GM18858 (cell line): Measurements from ENCODE around the gene FAM184B.
"Not testable (repeated sequence)": the region's sequence is repeated elsewhere in the genome, so short reads cannot be mapped to it uniquely, and the experiment has no call there.

Experiments
- ATAC-seq: cut with Tn5 transposase; IDR thresholded peaks from one replicate; pipeline ENCODE4 v1.9.1; 2021; ENCODE audit not compliant: unreplicated experiment

FAM184B gene

DNA sequence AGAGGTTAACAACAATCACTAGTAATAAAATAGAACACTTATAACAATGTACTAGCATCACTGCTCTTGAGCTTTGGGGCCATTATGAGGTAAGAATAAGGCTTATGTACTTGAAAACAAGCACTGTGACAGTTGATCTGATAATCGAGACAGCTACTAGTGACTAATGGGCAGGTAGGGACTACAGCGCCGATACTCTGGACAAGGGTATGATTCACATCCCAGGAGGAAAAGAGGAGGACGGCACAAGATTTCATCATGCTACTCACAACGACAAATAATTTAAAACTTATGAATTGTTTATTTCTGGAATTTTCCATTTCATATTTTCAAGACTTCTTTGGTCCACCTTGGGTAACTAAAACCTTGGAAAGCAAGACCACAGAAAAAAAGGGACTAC, 62.3 kb downstream of the FAM184B start:
- no peak for ATAC-seq

DNA sequence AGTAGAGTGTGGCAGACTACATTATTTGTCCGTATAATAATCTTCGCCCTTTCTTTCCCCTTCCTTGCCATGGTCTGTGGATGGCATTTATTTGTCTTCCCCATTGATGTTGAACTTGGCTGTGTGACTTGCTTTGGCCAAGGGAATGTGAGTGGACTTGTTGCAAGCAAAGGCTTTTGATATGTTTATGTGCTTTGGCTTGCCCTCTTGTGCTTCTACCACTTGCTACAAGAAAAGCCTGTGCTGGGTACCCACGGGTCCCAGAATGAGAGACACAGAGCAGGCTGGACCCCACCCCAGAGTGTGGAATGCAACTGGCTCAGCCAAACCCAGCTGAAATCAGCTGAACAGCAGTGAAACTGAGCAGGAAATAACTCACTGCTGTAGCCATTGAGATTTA, 63.0 kb downstream of the FAM184B start:
- ATAC-seq = no peak

DNA sequence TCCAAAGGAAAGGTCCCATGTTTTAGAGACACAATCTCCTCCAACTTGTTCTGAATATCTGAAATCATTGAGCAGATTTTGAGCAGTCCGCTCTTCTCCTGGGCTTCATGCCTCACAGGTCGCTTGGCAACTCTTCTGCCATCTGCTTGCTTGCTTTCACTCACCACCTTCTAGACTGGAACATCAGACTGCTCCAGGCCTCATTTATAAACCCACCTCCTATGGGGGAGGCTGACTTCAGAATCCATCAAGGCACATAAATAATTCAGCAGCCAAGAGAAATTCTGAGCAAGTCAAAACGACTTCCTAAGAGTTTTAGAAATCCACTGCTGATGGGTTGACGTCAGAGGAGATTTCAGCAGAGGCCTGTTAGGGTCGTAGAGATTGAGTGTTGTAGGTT, 64.1 kb downstream of the FAM184B start:
- ATAC-seq = no peak

DNA sequence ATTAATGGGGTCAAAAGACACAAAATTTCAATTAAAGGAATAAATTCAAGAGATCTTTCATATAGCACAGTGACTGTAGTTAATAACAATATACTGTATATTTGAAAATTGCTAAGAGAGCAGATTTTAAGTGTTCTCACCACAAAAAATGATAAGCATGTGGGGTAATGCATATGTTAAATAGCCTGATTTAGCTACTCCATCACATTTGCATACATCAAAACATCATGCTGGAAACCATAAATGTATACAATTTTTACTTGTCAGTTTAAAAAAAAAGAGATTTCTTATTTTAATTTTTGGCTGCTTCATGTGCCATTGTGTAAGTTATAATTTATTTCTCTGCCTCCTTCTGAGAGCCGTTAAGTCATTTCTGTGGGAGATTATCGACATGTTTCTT, 65.9 kb downstream of the FAM184B start:
- no peak for ATAC-seq

DNA sequence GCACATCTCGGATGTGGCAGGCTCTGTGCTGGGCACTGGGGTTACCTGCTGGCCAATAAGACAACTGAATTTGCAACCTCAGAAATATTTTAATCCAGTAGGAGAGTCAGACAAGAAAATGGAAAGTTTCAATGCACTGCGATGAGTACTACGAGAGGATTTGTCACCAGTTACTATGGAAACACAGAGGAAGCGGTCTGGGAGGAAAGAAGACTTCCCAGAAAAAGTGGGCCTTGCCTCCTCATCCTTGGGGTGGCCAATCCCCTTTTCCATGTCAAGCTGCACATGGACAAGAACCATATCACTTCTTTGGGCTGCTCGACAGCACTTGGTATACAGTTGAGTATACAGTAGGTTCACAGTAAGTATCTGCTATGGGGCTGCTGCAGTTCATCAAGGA, 67.6 kb downstream of the FAM184B start:
- no peak for ATAC-seq

DNA sequence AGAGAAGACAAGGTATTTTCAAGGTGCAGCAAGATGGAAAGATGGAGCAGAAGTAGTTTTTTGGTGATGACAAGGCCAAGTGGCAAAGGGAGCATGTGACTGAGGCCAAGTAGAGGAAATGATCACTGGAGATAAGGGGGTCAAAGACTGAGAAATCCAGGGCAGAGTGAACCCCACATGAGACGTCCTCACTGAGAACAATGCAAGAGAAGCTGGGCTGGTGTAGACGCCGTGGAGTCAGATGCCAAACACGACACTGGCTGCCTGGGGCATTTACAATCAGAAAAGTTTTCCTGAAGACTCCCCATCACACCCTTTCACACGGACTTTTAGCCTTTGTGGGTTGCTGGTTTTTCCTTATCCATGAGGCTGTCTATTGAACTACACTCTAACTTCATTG, 69.3 kb downstream of the FAM184B start:
- no peak for ATAC-seq

DNA sequence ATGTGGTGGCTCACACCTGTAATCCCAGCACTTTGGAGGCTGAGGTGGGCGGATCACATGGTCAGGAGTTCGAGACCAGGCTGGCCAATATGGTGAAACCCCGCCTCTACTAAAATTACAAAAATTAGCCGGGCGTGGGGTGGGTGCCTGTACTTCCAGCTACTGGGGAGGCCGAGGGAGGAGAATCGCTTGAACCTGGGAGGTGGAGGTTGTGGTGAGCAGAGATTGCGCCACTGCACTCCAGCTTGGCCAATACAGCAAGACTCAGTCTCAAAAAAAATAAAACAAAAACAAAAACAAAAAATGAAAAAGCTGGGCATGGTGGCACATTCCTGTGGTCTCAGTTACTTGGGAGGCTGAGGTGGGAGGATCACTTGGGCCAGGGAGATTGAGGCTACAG, 70.2 kb downstream of the FAM184B start:
- ATAC-seq = not testable (repeated sequence)

DNA sequence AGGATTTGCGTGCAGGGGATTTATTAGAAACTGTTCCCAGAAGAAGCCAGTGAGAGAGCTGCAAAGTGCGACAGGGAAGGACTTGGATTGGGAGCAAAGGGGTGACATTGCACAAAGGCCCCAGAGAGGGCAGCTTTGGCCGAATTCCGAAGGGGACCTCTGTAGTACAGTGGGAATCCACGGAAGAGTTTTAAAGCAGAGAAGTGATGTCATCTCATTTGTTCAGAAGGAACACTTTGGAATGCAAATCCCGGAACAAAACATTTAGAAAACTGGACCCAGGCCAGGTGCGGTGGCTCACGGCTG, 71.7 kb downstream of the FAM184B start:
- no peak for ATAC-seq

DNA sequence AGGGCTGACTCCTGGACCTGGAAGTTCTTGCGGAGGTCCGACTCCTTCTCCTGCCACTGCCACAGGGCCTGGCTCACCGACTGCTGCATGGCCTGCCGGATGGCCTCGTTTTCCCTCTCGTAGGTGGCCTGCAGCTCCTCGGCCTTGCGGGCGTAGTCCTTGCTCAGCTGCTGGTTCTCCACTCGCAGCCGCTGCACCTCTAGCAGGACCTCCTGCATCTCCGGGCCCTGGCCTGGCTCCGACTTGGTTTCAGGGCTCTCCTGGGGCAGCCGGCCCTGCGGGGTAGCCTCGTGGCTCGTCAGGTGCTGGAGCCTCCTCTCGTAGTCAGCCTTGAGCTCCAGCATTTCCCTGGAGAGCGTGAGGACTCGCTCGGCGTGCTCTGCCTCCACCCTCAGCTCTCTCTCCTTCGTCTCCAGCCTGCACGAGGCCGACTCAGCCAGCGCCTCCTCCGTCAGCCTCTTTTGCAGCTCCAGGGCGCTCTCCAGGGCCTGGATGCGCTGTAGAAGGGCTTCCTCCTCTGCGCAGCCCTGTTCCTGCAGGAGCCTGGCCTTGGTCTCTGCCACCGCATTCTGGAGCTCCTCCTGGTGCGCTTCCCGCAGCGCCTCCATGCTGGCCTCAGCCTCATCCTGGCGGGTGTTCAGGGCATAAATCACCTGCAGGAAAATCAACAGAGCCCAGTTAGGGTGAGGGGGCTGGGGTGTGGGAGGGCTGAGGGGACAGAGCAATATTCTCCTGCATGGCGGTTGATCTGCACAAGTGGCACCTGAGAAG, 72.2 kb downstream of the FAM184B start:
- ATAC-seq = no peak

DNA sequence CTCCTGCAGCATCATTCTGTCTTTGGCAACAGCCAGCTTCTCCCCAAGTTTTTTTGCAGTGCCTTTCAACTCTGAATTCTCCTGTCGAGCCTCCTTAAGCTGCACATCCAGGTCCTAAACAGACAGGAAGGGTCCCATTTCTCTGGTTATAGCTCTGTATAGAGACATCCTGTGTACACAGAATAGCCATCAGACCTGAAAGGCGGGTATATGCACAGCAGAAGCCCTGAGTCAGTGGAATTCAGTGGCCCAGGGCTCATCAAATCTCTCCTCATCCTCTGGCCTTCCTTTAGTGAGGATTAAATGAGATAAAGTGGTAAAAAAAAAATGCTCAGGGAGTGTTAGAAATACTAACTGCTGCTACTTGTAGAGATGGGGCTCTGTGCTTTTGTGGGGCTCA, 73.8 kb downstream of the FAM184B start:
- no peak for ATAC-seq

DNA sequence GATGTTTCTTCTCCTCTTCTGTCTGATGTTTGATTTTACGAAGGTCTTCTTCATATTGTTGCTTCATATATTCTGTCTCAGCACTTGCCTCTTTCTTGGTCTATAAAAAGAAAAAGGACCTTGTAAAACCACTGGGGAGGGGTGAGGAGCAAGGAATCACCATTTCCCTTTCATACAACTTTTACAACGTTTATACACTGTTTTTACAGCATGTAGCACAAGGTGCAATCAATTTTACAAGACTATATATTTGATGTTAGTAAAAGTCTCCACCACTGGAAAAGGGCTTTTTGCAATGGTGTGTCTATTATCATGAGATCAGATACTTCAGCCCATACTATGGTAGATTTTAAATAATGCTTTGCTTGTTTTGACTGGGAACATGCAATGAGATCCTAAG, 76.3 kb downstream of the FAM184B start:
- no peak for ATAC-seq

DNA sequence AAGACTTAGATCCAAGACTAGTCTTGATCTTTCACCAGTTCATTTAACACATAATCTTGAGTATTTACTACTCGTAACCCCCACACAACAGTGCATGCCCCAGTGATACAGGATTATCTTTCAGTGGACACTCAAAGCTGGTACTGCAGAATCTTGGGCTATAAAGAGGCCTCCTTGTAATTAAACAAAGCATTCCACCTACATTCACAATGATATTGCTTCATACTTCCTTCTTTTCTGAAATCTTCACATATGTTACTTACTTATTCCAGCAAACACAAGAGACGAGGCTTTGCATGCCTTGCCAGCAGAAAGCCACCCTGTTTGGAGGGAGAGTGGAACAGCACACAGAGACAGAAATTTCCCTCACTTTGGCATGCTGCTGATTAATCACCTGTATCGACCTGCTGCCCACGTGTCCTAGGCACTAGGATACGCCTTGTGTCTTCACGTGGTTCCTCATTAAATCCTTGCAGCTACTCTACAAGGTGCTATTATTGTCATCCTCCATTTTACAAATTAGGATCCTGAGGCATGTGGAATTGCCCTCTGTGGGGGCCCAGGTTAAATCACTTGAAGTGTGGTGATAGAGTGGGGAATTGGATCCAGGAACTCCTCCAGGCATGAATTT, 77.3 kb downstream of the FAM184B start:
- no peak for ATAC-seq

DNA sequence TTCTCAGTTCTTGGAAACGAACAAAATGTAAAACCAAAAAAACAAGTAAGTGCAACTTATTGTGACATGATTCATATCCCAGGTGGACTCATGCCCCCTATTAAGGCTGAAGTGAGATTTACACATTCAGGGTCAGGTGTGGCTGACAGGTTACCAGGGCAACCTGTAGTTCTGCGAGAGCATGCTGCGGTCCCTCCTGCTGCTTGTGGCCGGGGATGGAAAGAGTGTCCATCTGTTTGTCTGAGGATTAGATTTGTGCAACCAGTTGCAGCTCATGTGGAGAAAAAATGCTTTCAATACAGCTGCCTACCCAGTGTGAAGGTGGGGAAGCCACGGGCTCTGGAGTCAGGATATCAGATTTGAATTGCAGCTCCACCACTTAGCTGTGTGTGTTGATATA, 78.8 kb downstream of the FAM184B start:
- ATAC-seq = no peak

DNA sequence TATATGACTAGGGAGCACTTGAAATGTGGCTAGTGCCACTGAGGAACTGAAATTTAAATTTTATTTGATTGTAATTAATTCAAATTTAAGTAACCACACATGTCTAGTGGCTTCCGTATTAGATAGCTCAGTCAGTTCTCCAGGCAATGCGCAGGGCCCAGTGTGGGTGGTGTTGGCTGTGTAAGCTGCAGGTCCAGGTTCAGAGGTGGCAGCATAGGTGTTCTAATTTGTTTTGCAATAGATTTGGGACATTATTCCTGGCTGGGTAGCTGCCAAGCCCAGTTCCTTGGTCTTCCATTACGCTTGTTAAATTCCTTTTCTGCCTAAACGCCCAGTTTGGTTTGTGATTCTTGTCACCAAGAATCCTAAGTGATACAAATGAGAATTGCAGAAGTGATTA, 79.5 kb downstream of the FAM184B start:
- ATAC-seq = no peak

DNA sequence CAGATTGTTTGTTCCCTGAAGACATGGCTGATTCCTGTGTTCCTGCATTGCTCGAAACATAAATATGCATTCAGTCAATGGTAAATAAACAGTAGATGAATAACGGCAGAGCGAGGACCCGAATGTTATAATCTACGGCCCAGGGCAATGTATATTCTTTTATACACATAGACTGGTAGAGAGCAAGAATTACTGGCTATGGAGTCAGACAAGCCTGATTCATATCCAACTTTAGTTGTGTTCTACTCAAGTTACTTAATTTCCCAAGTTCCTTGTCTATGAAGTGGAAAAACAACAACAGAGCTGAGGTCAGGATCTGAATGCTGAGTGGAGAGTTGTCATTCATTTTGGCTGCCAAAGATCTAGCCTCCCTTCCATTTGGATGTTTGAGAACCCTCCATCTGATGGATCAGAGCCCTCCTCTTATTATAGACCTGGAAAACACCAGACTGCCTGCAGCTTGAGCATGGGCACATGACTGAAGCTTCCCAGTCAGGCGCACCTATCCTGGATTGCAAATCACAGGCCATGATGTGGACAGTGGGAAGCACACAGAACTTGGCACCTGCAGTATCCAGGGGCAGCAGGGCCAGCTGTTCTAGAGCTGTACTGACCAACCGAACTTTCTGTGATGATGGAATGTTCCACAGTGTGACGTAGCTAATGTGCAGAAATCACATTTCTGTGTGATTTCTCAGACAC, 80.1 kb downstream of the FAM184B start:
- ATAC-seq = no peak

DNA sequence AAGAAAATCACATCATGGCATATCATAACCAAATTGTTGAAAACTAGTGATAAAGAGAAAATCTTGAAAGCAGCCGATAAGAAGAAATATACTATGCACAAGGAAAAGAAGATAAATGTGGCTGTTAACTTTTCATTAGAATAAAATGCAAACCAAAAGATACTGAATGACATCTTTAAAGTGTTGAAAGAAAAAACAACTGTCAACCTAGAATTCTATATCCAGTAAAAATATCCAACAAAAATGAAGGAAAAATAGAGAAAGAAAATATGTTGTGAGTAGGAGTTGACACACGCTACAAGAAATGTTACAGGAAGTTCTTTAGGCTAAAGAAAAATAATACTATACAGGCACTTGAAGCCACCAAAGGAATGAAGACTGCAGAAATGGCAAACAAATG, 82.0 kb downstream of the FAM184B start:
- ATAC-seq = no peak

DNA sequence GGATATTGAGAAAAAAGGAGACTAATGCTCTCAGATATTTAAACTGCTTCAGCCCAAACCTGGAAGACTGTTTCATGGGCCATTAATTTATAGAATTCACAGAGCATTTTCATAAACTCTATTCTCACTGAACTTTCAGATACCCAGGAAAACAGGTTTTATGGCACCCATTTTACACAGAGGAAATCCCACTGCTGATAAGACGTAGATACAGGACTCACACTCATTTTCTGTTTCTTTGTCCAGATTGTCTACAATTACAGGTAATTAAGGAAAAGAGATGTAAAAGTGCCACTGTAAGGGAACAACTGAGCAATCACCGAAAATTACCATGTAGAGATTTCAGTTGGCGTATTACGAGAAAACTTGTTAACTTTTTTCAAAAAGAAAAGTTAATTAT, 83.3 kb downstream of the FAM184B start:
- no peak for ATAC-seq

DNA sequence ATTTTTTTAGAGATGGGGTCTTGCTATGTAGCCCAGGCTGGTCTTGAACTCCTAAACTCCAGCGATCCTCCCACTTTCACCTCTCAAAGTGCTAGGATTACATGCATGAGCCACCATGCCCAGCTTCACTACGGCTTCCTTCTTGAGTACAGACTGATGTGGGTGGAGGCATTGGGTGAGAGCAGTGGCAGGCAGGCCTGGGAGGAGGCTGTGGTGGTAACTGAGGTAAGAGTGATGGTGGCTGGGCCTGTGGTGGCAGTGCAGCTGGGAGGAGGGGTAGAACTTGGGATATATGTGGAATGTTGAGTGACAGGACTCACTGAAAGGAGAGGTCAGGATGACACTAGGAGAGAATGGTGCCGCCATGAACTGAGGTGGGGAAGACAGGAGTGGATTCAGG, 86.1 kb downstream of the FAM184B start:
- no peak for ATAC-seq

DNA sequence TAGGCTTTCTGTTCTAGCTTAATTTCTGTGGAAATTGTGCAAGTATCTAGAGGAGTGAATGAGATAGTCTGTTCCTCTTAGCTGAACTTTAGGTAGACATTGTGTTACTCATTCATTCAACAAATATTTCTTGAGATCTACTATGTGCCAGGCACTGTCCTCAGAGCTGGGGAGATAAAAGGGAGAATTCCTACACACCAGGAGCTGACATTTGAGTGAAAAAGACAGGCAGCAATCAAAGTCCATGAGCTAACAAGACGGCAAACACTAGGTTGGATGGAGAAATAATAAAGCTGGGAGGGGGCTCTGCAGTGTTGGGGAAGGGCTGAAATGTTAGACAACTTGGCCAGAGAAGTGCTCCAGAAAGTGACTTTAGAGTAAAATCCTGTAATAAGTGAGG, 86.9 kb downstream of the FAM184B start:
- ATAC-seq = no peak

DNA sequence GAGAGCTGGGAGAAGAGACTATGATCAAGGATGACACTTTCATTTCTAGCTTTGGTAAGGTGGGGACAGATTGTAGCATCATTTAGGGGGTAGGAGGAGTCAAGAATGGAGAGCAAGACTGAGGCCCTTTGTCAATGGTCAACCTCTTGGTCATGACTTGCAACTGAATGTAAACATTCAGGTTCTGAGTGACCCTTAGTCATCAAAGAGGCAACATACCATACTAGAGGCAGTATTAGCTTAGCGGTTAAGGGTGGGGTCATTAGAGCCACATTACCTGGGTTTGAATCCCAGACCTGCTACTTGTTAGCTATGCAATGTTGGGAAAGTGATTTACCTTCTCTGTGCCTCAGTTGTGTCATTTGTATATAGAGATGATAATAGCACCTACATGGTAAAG, 90.5 kb downstream of the FAM184B start:
- ATAC-seq = no peak

DNA sequence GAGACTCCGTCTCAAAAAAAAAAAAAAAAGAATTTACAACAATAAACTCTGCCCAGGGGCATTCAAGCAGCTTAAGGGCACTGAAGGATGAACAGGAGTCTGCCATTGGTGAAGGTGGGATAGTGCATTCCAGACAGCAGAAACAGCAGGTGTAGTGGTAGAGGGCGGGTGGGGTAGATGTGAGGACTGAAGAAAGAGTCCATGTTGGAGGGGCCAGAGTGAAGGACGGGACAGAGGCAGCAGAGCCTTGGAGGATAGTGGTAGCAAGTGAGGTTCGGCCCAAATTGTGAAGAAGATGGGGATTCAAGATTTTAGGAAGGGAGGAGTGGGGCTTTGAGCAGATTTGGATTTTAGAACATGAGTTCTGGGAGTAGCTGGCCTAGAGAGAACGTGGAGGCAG, 91.3 kb downstream of the FAM184B start:
- no peak for ATAC-seq

DNA sequence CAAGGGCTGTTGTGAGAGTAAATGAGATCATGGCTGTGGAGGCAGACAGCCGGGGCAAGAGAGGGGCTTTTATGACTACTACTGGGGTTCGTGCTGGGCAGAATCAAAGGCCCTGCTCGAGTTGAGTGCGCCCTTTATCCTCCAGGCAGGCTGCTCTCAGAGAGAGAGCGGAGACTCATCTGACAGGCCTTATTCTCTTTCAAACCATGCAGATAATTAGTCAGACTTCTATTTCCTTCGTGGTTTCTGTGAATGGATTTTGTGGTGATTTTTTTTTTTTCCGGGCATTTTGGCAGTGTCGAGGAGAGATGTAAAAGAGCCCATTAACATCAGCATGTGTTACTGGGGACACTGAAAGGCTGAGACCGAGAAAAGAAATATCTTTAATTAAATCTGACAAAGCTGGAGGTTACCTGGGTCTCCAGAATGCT, 93.4 kb downstream of the FAM184B start:
- ATAC-seq = no peak
